Medulla oblongata (tissue), 1 donor: ENCODE results near the gene TBC1D1.

Experiments used
- DNase-seq: peaks from one replicate; pipeline ENCODE4 v3.0.0-alpha.2; 2015; ENCODE audit errors: extremely low spot score

Gene TBC1D1

GRCh38 chr4:38078590-38079421 is 187.9 kb downstream of the TBC1D1 start:
- peak; percentile 48 for DNase-seq

GRCh38 chr4:38080061-38080974 is 189.4 kb downstream of the TBC1D1 start:
- no peak for DNase-seq

GRCh38 chr4:38082021-38082420 is 191.1 kb downstream of the TBC1D1 start:
- no peak for DNase-seq

DNA sequence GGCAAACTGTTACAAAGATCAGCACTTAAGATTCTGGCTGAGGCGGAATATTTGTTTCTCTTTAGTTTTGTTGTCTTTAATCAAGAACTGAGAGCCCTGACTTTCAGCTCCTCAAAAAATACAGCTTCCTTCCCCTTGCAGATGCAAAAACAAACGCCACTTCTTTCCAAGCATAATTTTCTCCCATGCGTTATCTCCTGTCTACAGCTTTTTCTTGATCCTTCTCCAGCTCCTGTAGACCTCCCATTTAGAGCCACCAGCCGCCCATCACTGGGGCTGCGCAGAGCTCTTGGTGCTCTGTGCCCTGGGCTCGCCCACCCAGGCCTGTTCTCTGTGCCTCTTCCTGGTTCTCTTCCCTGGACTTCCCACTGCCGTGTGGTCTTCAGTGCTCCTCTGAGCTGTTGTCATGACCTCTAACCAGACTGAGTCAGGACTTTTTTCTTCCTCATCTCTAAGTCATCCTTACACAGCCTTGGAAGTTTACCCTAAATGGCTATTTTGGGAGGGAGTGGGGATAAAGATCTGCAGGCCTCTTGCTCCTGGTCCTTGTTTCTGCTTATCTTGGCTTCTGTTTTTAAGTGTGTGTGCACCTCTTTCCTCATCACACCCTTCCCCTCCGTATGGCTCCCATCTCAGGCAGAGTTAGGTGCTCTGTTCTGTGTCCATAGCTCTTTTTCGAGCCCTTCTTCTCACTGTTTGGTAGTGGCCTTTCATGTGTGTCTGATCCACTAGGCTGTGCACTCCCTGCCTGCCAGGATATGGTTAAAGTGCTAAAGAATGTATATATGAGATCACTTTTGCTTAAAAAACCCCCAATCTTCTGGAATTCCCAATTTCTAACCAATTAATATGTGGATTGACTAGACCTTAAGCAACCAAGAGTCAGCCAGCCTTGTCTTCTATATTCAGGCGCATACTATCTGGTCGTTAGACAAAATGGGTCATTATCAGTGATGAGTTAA is 191.8 kb downstream of the TBC1D1 start:
- peak; percentile 67 for DNase-seq

DNA sequence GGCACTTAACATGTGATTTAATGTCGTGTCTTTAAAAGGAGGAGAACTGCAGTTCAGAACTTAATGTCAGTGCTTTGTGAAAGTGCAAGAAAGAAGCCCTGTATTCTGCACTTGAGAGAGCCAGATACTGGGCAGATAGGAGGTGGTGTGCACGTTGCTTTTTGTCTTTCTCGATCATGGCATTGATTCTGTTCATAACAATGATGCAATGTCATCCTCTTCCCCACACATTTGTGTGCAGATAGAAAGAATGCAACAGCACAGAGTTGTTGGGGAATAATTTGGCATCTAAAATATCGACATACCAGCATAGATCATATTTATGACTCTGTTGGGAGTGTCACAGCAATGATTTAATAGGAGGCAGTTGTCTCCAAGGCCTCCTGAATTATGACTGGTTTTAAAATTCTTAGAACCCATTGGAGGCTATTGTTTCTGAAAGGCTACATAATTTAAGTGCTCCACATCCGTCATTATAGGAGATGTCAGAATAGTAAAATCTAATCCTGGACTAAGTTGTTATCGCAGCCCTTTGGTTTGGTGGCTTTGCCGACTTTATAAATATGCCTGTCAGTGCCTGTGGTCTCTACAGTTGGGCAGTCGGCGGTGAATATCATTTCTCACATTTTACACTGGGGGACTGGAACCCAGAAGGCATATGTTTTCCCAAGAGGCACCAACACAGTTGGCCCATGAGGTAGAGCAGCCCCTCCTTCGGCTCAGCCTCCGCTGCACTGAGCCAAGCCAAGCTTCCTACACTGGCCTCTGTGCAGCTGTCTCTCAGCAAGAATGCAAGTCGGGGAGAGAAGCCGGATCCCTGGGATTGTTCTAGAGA is 194.2 kb downstream of the TBC1D1 start:
- DNase-seq, result no peak

GRCh38 chr4:38085751-38086150 is 194.9 kb downstream of the TBC1D1 start:
- DNase-seq, result no peak

- no peak for DNase-seq
Measured at GRCh38 chr4:38086151-38086848, 195.4 kb downstream of the TBC1D1 start.

GRCh38 chr4:38086849-38087226 is 196.0 kb downstream of the TBC1D1 start:
- DNase-seq, result no peak

- DNase-seq, result no peak
Measured at GRCh38 chr4:38088321-38088720, 197.4 kb downstream of the TBC1D1 start.

GRCh38 chr4:38089961-38090360 is 199.1 kb downstream of the TBC1D1 start:
- DNase-seq, result no peak

DNA sequence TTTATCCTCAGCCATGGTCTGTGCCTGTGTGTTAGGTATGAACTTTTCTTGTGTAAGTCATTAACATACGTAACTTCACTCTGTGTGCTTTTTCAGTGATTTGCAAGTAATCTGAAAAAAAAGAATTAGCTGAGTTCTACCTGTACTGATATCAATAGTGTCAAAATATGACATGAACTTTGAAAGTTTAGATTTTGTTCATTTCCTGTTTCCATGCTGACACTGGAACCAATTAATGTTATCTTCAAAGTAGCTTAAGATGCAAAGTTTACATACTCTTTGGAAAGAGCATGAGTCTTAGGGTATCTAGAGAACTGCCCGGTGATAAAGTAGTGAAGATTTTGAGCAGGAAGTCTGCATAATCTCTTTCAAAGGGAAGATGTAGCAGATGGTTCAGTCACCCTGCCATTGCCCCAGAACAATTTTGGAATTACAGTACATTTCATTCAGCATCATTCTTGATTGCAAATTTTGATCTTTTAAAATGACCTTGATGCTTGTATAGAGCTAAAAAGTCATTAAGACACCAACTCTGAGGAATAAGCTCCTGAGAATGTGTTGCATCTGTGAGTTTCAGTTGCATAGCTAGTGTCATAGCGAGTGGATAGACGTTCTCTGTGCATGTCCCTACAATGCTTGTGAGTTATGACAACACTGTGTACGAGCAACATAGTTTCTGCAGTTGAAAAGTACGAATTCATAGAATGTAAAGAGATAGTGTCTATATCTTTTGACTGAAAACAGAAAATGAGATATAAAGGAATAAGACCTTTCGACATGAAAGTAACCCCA is 199.8 kb downstream of the TBC1D1 start:
- no peak for DNase-seq

DNA sequence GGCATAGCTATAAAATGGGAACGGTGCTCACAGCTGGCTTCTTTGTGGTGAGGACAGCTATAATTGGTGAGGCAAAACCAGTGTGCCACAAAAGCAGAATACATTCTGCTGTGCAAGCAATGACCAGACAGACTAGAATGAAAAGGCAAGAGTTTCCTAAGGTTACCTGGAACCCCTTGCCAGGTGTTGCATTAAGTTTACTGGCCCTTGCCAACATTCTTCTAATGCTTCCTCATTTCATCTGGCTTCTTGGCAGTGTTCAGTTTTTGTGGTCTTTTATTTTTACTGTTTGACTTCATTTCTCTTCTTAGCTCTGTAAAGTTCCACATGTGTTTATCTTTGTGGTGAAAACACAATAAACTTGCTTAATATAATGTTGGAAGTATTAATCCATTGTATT is 200.8 kb downstream of the TBC1D1 start:
- no peak for DNase-seq

- no peak for DNase-seq
Measured at GRCh38 chr4:38092701-38093100, 201.8 kb downstream of the TBC1D1 start.

DNA sequence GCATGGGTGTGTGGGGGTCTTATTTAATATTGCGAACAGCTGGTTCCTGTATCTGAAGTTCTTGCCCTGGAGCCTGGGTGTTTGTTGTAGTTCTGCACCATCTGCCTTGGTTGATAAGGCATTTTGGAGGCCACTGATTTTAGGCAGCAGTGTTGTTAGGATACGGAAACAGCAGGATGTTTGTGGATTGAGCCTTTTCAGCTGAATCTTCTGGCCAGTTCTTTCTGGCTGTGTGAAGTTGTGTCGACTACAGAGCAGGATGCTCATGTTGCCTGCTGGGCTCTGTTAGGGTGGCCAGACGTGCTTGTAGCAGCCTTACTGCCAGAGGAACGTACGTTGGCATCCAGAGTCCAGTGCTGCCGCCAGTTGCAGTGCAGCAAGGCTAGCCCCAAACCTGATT is 203.5 kb downstream of the TBC1D1 start:
- peak; percentile 24 for DNase-seq

DNA sequence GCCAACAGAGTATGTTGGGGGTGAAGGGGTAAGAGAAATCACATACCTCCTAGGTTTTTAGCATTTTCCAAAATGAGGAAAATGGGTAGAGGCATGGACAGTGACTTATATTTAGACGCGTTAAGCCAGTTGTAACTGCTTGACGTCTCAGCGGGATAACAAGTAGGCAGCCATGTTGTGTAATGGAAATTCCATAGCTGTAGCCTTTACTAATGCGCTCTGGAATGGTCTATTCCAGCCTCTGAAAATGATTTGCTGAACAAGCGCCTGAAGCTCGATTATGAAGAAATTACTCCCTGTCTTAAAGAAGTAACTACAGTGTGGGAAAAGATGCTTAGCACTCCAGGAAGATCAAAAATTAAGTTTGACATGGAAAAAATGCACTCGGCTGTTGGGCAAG is 204.8 kb downstream of the TBC1D1 start:
- no peak for DNase-seq

GRCh38 chr4:38097818-38098217 is 206.9 kb downstream of the TBC1D1 start:
- no peak for DNase-seq

DNA sequence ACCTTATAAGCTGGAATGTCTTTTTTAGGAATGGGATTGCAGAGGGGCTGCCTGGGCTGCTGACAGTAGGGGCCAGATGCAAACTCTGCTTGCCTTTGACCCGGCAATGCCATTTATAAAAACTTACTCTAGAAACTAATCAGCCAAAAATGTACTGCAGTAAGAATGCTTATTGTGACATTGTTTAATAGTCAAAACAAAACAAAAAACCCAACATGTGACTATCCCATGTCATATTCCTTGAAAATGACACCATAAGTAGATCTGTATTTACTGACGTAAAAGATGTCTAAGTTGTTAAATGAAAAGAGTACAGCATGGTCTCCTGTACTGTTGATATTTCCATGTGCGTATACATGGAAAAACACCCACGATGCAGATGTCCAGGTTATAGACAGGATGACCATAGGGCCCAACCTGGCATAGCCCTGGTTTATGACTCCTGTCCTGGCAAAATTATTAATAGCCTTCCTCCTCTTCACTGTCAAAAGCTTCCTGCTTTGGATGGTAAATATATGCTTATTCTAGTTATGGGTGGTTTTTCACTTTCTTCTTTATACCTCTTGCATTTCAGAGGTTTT is 208.2 kb downstream of the TBC1D1 start:
- no peak for DNase-seq

DNA sequence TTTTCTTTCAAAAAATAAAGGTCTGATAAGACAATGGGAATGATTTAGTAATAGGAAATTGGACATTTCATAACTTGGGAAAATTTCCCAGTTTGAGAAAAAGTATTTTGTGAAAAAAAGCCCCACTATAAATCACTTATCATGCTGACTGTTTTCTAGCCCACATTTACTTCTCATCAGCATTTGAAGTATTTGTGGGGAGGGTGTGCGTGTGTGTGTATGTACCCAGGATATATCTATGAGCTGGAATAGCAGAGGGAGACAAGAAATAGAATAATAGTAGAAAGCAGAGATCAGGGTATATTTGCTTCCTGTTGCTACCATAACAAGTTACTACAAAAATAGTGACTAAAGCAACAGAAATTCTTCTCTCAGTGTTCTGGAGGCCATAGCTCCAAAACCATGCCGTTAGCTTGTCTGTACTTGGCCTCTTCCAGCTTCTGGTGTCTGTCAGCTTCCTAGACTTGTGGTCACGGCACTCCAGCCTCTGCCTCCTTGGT is 209.1 kb downstream of the TBC1D1 start:
- no peak for DNase-seq
